ENCODE measurements around the gene RPS6KA2.

Gene RPS6KA2

DNA sequence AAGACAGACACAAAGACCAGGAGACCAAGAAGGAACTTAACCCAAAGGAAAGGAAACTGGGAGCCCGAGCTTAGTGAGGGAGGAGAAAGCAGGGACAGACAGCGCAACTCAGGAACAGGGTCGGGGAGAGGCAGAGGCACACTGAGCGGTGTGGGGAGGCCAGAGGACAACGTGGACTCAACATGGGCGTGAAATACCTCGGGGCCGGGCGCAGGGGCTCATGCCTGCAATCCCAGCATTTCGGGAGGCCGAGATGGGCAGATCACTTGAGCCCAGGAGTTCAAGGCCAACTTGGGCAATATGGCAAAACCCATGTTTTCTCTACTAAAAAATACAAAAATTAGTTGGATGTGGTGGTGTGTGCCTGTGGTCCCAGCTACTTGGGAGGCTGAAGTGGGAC is 5.7 kb upstream of the RPS6KA2 start:
- no peak for TF ChIP-seq CTCF (IDR thresholded peaks at IDR 0.05; ENCODE audit: low read depth, low read length, missing control alignments)
- Histone ChIP-seq H3K27me3 (replicated peaks) (no peaks in the 10 kb centered on the region), H3K4me3 (ENCODE audit: low read depth, low read length) (no peak overlapping the region), H3K36me3 (replicated peaks) (no peaks in the 10 kb centered on the region), H3K27ac (no peak overlapping the region)
- DNase-seq: no peak
- in situ Hi-C loops (cut with HindIII; ENCODE audit: low pct_ligation_motif_present, low sequenced_read_pairs): no loop called here

GRCh38 chr6:166630462-166630861 is 3.4 kb upstream of the RPS6KA2 start:
- H3K4me3 ChIP-seq (ENCODE audit: low read depth, low read length): no peak overlapping the region
- no peaks in the 10 kb centered on the region for H3K27me3 ChIP-seq (replicated peaks)
- H3K27ac ChIP-seq: no peak overlapping the region
- no peak for TF ChIP-seq CTCF (IDR thresholded peaks at IDR 0.05; ENCODE audit: low read depth, low read length, missing control alignments)
- in situ Hi-C loops (cut with HindIII; ENCODE audit: low pct_ligation_motif_present, low sequenced_read_pairs): no loop called here
- no peaks in the 10 kb centered on the region for H3K36me3 ChIP-seq (replicated peaks)
- DNase-seq: no peak

DNA sequence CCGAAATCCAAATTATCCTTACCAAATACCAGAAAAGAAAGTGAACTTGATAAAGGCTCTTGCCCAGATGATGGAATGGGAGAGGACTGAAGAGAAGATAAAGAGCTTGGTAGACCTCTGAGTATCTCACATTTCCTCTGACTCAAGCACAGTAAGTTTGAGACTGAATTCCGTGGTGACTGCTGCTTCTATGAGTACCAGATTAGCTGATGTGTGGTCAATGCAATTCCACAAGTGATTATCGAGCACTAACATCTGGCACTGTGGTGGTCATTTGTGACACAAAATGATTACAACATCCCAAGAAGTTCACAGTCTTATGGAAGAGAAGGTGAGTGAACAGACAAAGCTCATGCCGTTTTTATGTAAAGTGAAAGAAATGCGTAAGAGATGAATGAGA is 2.6 kb upstream of the RPS6KA2 start:
- H3K27ac ChIP-seq: no peak overlapping the region
- no peaks in the 10 kb centered on the region for H3K27me3 ChIP-seq (replicated peaks)
- in situ Hi-C loops (cut with HindIII; ENCODE audit: low pct_ligation_motif_present, low sequenced_read_pairs): no loop called here
- no peak overlapping the region for H3K4me3 ChIP-seq (ENCODE audit: low read depth, low read length)
- TF ChIP-seq CTCF (IDR thresholded peaks at IDR 0.05; ENCODE audit: low read depth, low read length, missing control alignments): no peak
- H3K36me3 ChIP-seq (replicated peaks): no peaks in the 10 kb centered on the region
- peak; percentile 80 for DNase-seq

- H3K27ac ChIP-seq: peak overlapping the region; percentile 91
- no peak for DNase-seq
- in situ Hi-C loops (cut with HindIII; ENCODE audit: low pct_ligation_motif_present, low sequenced_read_pairs): no loop called here
- no peaks in the 10 kb centered on the region for H3K27me3 ChIP-seq (replicated peaks)
- H3K36me3 ChIP-seq (replicated peaks): no peaks in the 10 kb centered on the region
- TF ChIP-seq CTCF (IDR thresholded peaks at IDR 0.05; ENCODE audit: low read depth, low read length, missing control alignments): no peak
- H3K4me3 ChIP-seq (ENCODE audit: low read depth, low read length): peak overlapping the region; percentile 62
These were observed 1.1 kb upstream of the RPS6KA2 start for GRCh38 chr6:166627875-166628801.

DNA sequence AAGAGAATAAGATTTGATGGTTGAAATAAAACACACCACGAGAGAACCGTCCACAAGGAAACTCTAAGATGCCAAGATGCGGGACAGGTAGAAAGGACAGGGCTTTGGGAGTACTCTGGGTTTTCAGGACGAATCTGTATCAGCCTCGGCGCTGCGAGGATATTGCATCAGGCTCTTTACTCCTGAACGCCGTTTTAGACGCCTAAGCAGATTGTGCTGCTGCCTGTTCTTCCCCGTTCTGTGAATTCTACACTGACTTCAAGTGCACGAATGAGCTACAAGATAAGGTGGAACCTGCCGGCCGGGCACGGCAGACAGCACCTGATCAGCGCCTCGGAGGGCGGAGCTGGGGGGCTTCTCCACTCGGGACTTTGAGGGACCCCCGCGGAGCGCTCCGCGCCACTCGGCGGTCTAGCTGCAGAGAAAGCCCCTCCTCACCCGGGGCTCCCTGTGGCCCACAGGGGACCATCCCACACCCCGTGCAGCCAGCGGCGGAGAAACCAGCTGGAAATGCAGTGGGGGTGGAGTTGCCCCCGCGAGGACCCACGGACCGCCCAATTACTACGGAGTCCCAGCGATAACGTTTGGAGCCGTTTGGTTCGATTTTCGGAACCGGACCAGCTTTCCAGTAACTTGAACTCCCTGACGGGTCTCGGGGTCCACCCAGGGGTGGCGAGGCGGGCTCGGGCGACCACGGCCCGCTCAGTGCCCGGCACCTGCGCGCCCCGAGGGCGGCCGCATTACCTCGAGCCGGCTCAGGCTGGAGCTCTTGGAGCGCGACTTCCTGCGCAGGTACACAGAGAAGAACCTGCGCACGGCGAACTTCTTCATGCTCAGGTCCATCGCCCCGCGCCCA is 646 bp downstream of the RPS6KA2 start:
- Histone ChIP-seq H3K36me3 (replicated peaks) (no peaks in the 10 kb centered on the region), H3K27ac (peak overlapping the region; percentile 26), H3K27me3 (replicated peaks) (no peaks in the 10 kb centered on the region), H3K4me3 (ENCODE audit: low read depth, low read length) (peak overlapping the region; percentile 80)
- in situ Hi-C loops (cut with HindIII; ENCODE audit: low pct_ligation_motif_present, low sequenced_read_pairs): no loop called here
- DNase-seq: no peak
- no peak for TF ChIP-seq CTCF (IDR thresholded peaks at IDR 0.05; ENCODE audit: low read depth, low read length, missing control alignments)

All from brain microvascular endothelial cell (primary cell).